Measurements from ENCODE around the gene PRSS12.

- no peak for TF ChIP-seq EZH2phosphoT487 (IDR thresholded peaks at IDR 0.05; ENCODE audit: unreplicated experiment)
- TF ChIP-seq CTCF (conservative IDR thresholded peaks at IDR 0.05; ENCODE audit: low read depth in 2 of 2): no peak
- TF ChIP-seq POLR2AphosphoS5 (IDR thresholded peaks at IDR 0.05; ENCODE audit: low read depth): no peak
- TF ChIP-seq EZH2 (IDR thresholded peaks at IDR 0.05; ENCODE audit: low read depth, unreplicated experiment): no peak
- TF ChIP-seq CREB1 (CRISPR knock-in tag; IDR thresholded peaks at IDR 0.05; ENCODE audit: low read depth): no peak
Observed at GRCh38 chr4:118396881-118397622, 44.2 kb upstream of the PRSS12 start.

Data from GM23338 (cell line).